ENCODE measurements around the gene IL18. TPM values are rescaled to one million over a fixed set of nuclear protein-coding genes. Genes with fewer than 3 reads are reported as not detected.
A peak's percentile ranks its signal among the peaks of the same experiment; 100 is the strongest.
"Not testable (repeated sequence)": the region's sequence is repeated elsewhere in the genome, so short reads cannot be mapped to it uniquely, and the experiment has no call there.

Gene IL18
- total RNA-seq, 1 donor, result 2.2 TPM

- DNase-seq (ENCODE audit: low read depth), result no peak
- TF ChIP-seq, protein P1, sequence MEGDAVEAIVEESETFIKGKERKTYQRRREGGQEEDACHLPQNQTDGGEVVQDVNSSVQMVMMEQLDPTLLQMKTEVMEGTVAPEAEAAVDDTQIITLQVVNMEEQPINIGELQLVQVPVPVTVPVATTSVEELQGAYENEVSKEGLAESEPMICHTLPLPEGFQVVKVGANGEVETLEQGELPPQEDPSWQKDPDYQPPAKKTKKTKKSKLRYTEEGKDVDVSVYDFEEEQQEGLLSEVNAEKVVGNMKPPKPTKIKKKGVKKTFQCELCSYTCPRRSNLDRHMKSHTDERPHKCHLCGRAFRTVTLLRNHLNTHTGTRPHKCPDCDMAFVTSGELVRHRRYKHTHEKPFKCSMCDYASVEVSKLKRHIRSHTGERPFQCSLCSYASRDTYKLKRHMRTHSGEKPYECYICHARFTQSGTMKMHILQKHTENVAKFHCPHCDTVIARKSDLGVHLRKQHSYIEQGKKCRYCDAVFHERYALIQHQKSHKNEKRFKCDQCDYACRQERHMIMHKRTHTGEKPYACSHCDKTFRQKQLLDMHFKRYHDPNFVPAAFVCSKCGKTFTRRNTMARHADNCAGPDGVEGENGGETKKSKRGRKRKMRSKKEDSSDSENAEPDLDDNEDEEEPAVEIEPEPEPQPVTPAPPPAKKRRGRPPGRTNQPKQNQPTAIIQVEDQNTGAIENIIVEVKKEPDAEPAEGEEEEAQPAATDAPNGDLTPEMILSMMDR (IDR thresholded peaks at IDR 0.05; ENCODE audit: insufficient read depth, low read depth, low read length), result no peak
- no peak overlapping the region for H3K4me3 ChIP-seq (ENCODE audit: low read depth, low read length)
Measured at GRCh38 chr11:112103446-112103845, 60.4 kb downstream of the IL18 start.

DNA sequence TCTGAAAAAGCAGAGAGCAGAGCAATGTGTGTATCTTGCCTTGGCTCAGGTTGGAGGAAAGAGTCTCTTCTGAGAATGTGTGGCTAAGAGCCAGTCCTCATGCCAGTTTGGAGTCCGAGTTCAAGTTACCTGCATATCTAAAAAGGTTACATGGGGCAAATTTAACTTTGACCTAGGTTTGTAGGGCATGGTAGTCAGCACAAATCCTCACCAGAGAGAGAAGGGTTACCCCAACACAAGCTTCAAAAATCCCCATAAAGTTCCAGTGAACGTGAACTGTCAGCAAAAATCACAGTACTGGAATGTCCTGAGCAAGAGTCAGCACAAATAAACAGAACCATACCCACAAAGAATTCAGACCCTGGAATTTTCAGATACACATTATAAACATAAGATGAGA lies 63.4 kb downstream of the IL18 start:
- peak; percentile 85 for DNase-seq (ENCODE audit: low read depth)
- H3K4me3 ChIP-seq (ENCODE audit: low read depth, low read length), result no peak overlapping the region
- TF ChIP-seq, protein P1 (IDR thresholded peaks at IDR 0.05; ENCODE audit: insufficient read depth, low read depth, low read length), result no peak

DNA sequence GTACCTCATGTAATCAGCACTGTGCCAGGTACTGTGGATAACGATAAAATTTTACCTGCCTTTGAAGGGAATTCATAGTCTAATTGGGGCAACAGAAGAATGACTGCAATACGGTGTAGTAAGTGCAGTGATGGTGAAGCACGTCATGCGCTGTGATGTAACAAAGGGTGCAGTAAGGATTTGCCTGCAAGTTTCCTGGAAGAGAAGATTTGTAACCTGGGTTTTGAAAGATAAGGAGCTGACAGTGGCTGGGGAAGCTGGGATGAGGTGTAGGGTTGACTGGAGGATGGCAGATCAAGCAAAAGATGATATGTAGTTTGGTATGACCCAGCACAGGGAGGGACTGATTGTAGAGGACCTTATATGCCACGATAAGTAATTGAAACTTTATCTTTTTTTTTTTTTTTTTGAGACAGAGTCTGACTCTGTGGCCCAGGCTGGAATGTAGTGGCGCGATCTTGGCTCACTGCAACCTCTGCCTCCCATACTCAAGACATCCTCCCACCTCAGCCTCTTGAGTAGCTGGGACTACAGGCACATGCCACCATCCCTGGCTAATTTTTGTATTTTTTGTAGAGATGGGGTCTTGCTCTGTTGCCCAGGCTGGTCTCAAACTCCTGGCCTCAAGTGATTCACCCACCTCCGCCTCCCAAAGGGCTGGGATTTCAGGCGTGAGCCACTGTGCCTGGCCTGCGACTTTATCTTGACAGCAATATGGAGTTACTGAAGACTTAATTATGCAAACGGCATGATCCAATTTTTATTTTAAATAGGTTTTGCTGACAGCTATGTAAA lies 66.0 kb downstream of the IL18 start:
- TF ChIP-seq, protein P1 (IDR thresholded peaks at IDR 0.05; ENCODE audit: insufficient read depth, low read depth, low read length), result no peak
- H3K4me3 ChIP-seq (ENCODE audit: low read depth, low read length), result no peak overlapping the region
- no peak for DNase-seq (ENCODE audit: low read depth)

DNA sequence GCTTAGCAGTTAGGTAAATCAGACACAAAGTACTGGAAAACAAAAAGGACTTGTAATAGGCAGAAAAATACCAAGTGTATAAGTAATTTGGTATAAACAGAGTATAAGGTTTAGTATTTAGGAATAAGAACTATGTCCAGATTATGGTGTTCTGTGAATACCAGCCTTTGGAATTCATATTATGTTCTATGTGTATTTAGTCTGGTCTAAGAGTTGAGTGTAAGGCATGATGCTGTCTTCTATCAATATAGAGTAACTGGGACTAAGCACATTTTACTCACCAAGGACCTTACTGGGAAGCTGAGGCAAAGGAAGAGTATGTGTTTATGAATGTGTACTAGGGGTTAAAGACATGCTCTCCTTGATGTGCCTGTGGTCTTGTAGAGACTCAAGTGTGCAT lies 67.7 kb downstream of the IL18 start:
- DNase-seq (ENCODE audit: low read depth), result no peak
- no peak overlapping the region for H3K4me3 ChIP-seq (ENCODE audit: low read depth, low read length)
- TF ChIP-seq, protein P1 (IDR thresholded peaks at IDR 0.05; ENCODE audit: insufficient read depth, low read depth, low read length), result no peak

DNA sequence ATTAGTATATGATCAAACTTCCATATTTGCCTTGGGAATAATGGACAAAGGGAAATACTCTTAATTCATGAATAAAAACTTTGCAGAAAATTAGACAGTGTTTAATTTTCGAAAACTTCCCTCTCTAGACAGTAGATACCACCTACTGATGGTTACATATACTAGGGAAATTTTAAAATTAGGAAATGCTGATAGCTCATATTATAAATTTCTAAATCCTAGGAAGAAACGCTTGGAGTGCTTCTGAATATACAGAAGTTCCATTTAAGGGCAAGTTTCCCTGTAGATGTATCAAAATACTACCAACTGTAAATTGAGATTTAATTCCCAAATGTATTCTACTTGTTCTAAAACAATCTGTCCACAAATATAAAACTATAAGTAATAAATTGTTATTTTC lies 68.6 kb downstream of the IL18 start:
- not testable (repeated sequence) for DNase-seq (ENCODE audit: low read depth); H3K4me3 ChIP-seq (ENCODE audit: low read depth, low read length)

Small RNA genes lying within 50 kb of the gene (small RNA-seq; reads per million reads assigned to genes)
- gene MRPS36P4, result not detected

Other genes with a start within 250 kb of the IL18 start
- 0.32 and 0.86 TPM in 2 replicates for gene C11orf52, start 245.2 kb downstream of the IL18 start, total RNA-seq
- 27.1 and 30.2 TPM in 2 replicates for gene DIXDC1, start 226.8 kb downstream of the IL18 start, total RNA-seq
- 49.6 and 56.6 TPM in 2 replicates for gene DLAT, start 138.7 kb downstream of the IL18 start, total RNA-seq
- gene PIH1D2, start 90.1 kb downstream of the IL18 start, total RNA-seq, result 1.3 and 2.6 TPM in 2 replicates
- gene NKAPD1, start 89.8 kb downstream of the IL18 start, total RNA-seq, result 20.6 and 30.7 TPM in 2 replicates
- 57.0 and 64.3 TPM in 2 replicates for gene TIMM8B, start 77.3 kb downstream of the IL18 start, total RNA-seq
- gene SDHD, start 77.2 kb downstream of the IL18 start, total RNA-seq, result 121 and 140 TPM in 2 replicates
- gene TEX12, start 3.3 kb upstream of the IL18 start, total RNA-seq, result 0.32 TPM in 1 of 2 replicates, not detected in the other
- gene BCO2, start 11.4 kb upstream of the IL18 start, total RNA-seq, result 0.97 and 3.0 TPM in 2 replicates
- 59.9 and 67.8 TPM in 2 replicates for gene PTS, start 62.3 kb upstream of the IL18 start, total RNA-seq
- gene PLET1, start 96.8 kb upstream of the IL18 start, total RNA-seq, result not detected in 2 replicates